HFFc6 (cell line): ENCODE measurements around the gene MUL1. TPM values are rescaled to one million over a fixed set of nuclear protein-coding genes. Genes with fewer than 3 reads are reported as not detected.
"Not testable (repeated sequence)": the region's sequence is repeated elsewhere in the genome, so short reads cannot be mapped to it uniquely, and the experiment has no call there.

Source experiments
- DNase-seq: peaks from one replicate; pipeline ENCODE4 v3.0.0-alpha.2; 2018
- H3K27ac Mint-ChIP-seq: 2 replicates; pipeline ENCODE4 v1.8.0; 2020; ENCODE audit warnings: mild to moderate bottlenecking, mixed read lengths
- H3K27me3 Mint-ChIP-seq: 2 replicates; pipeline ENCODE4 v1.8.0; 2021; ENCODE audit warnings: mild to moderate bottlenecking, moderate library complexity, mixed read lengths; ENCODE audit not compliant: insufficient read depth
- H3K36me3 Mint-ChIP-seq: 2 replicates; pipeline ENCODE4 v1.8.0; 2021; ENCODE audit warnings: low read depth, mixed read lengths
- H3K4me1 Mint-ChIP-seq: 2 replicates; pipeline ENCODE4 v1.8.0; 2020; ENCODE audit warnings: low read depth, mixed read lengths
- H3K4me3 Mint-ChIP-seq: 2 replicates; pipeline ENCODE4 v1.8.0; 2020; ENCODE audit warnings: mild to moderate bottlenecking, moderate library complexity, mixed read lengths
- H3K9me3 Mint-ChIP-seq: 2 replicates; pipeline ENCODE4 v1.8.0; 2020; ENCODE audit warnings: mild to moderate bottlenecking, mixed read lengths
- CTCF ChIP-seq: fragments of 200-600 bp; sonication (generic); IDR thresholded peaks from 2 replicates; pipeline ENCODE4 v1.5.0; 2021; ENCODE audit warnings: antibody characterized with exemption, mild to moderate bottlenecking
- total RNA-seq, 6 experiments: library from RNA; stranded (reverse); fragmentation: NEBNext Ultra II Directional; extraction: Animal tissue kit (Norgen Biotek cat#: 25700); gene quantifications; 2 replicates in 1 of 6; 3 replicates in 5 of 6; pipeline ENCODE4 v1.2.3, GENCODE V29; 2021

Gene MUL1
- total RNA-seq, 6 experiments from 2014 or later, result 26.9 to 36.4 (median 27.8) TPM

GRCh38 chr1:20498116-20498515 is 9.8 kb downstream of the MUL1 start:
- no peak for TF ChIP-seq CTCF
- DNase-seq, result no peak
- H3K36me3 Mint-ChIP-seq, result peaks cover 20% of the 10 kb centered on the region; the same call in 1 of the 2 replicates
- no peaks in the 10 kb centered on the region for H3K9me3 Mint-ChIP-seq
- no peak overlapping the region for H3K4me3 Mint-ChIP-seq
- no peaks in the 10 kb centered on the region for H3K4me1 Mint-ChIP-seq
- H3K27me3 Mint-ChIP-seq, result no peaks in the 10 kb centered on the region
- no peak overlapping the region for H3K27ac Mint-ChIP-seq

- Mint-ChIP-seq H3K4me1 (no peaks in the 10 kb centered on the region), H3K36me3 (peaks cover 20% of the 10 kb centered on the region; the same call in 1 of the 2 replicates), H3K4me3 (no peak overlapping the region), H3K27ac (no peak overlapping the region), H3K9me3 (no peaks in the 10 kb centered on the region), H3K27me3 (no peaks in the 10 kb centered on the region)
- TF ChIP-seq CTCF, result no peak
- no peak for DNase-seq
Measured at GRCh38 chr1:20497506-20497905, 10.4 kb downstream of the MUL1 start.

- H3K9me3 Mint-ChIP-seq, DNase-seq, H3K4me1 Mint-ChIP-seq, H3K27me3 Mint-ChIP-seq, H3K27ac Mint-ChIP-seq: not testable (repeated sequence)
- peak overlapping the region; percentile 31; the same call in 1 of the 2 replicates for H3K4me3 Mint-ChIP-seq
- H3K36me3 Mint-ChIP-seq, result peaks cover 20% of the 10 kb centered on the region; the same call in 1 of the 2 replicates
Measured at GRCh38 chr1:20496725-20497383, 11.1 kb downstream of the MUL1 start.

GRCh38 chr1:20496241-20496661 is 11.7 kb downstream of the MUL1 start:
- Mint-ChIP-seq H3K4me1 (no peaks in the 10 kb centered on the region), H3K27ac (no peak overlapping the region), H3K9me3 (no peaks in the 10 kb centered on the region), H3K36me3 (peaks cover 16% of the 10 kb centered on the region; the same call in 1 of the 2 replicates), H3K27me3 (no peaks in the 10 kb centered on the region), H3K4me3 (peak overlapping the region; percentile 65)
- DNase-seq, result peak; percentile 66
- no peak for TF ChIP-seq CTCF

GRCh38 chr1:20495661-20496060 is 12.3 kb downstream of the MUL1 start:
- no peaks in the 10 kb centered on the region for H3K27me3 Mint-ChIP-seq
- no peaks in the 10 kb centered on the region for H3K9me3 Mint-ChIP-seq
- no peaks in the 10 kb centered on the region for H3K4me1 Mint-ChIP-seq
- TF ChIP-seq CTCF, result no peak
- no peak for DNase-seq
- peak overlapping the region; percentile 65 for H3K4me3 Mint-ChIP-seq
- H3K36me3 Mint-ChIP-seq, result peaks cover 13% of the 10 kb centered on the region; the same call in 1 of the 2 replicates
- H3K27ac Mint-ChIP-seq, result no peak overlapping the region

- Mint-ChIP-seq H3K4me1 (no peaks in the 10 kb centered on the region), H3K4me3 (peak overlapping the region; percentile 65), H3K36me3 (peaks cover 10% of the 10 kb centered on the region; the same call in 1 of the 2 replicates), H3K27me3 (no peaks in the 10 kb centered on the region), H3K27ac (no peak overlapping the region), H3K9me3 (no peaks in the 10 kb centered on the region)
- peak; percentile 93 for DNase-seq
- TF ChIP-seq CTCF, result no peak
Measured at GRCh38 chr1:20494609-20495311, 13.2 kb downstream of the MUL1 start.
